ENCODE measurements around the gene SNX18. TPM values are rescaled to one million over a fixed set of nuclear protein-coding genes. Genes with fewer than 3 reads are reported as not detected.

The SNX18 gene
- total RNA-seq, 1 experiment from 2014 or later, result 16.0 TPM

DNA sequence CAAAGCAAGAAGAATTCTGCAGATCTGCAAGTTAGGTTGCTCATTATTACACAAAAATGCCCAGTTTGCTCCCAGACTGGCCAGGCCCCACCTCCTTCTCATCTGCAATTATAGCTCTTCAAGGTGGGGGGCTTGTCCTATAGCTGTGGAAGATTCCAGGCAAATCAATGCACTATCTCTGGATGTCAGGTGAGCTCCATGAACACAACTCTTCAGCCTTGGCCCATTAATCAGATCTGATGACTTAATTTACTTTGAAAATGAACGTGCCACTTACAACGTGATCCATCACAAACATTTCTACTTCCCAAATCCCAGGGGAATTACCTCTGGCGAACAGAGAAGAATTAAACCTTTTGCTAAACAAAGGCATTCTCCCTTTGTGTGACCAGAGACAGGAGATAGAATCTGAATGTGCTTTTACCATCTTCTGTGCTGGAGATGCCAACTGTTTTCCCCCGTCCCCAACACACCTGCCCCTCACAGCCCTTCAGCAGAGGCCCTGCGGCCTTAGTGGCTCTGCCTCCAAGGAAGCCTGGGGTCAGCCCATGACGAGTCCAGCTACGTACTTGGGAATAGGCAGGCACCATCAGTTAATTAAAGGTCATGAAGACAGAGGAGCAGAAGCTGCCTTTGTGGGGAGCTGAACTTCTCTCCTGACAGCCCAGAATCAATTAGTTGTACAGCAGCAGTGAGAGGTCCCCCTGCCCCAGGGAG, 60.5 kb downstream of the SNX18 start:
- intact Hi-C loops (cut with micrococcal nuclease), result no loop called here
- Histone ChIP-seq H4K20me1 (ENCODE audit: insufficient read depth) (no peaks in the 10 kb centered on the region), H3K4me2 (ENCODE audit: low read length) (no peak overlapping the region), H3K9me3 (ENCODE audit: control insufficient read depth in 1 of 2, insufficient read depth in 1 of 2, low read depth in 1 of 2, low read length in 2 of 2) (no peaks in the 10 kb centered on the region), H3K27me3 (ENCODE audit: insufficient read depth, low read length) (no peaks in the 10 kb centered on the region), H3K4me3 (replicated peaks in 1 of 2; ENCODE audit: low read depth in 1 of 2, low read length in 2 of 2) (no peak overlapping the region), H3K79me2 (ENCODE audit: insufficient read depth, low read length) (no peaks in the 10 kb centered on the region), H3K36me3 (ENCODE audit: control insufficient read depth in 1 of 2, insufficient read depth in 2 of 2, low read length in 2 of 2) (no peaks in the 10 kb centered on the region), H3K9ac (ENCODE audit: low read length) (no peak overlapping the region), H3K27ac (ENCODE audit: low read depth, low read length) (no peak overlapping the region), H2AFZ (ENCODE audit: low read depth, low read length, poor library complexity, severe bottlenecking) (no peak overlapping the region), H3K9me2 (ENCODE audit: insufficient read depth) (no peaks in the 10 kb centered on the region), H3K4me1 (ENCODE audit: control insufficient read depth in 1 of 2, insufficient read depth in 2 of 2, low read length in 2 of 2) (no peaks in the 10 kb centered on the region)
- CTCF ChIA-PET, result no interaction called here
- POLR2A ChIA-PET, result no interaction called here
- BruUV-seq (replicated peaks), result no TSS peak
- DNase-seq (ENCODE audit: low read depth, low spot score) (no peak), ATAC-seq (no peak)
- RAD21 ChIA-PET (ENCODE audit: low non-redundant PET in 1 of 2, low total read pairs in 2 of 2, uncharacterized antibody in 2 of 2, unreplicated experiment in 2 of 2), result no interaction called here
- no peak for TF ChIP-seq CTCF (IDR thresholded peaks at IDR 0.05 in 2 of 3, conservative IDR thresholded peaks at IDR 0.05 in 1 of 3; ENCODE audit: borderline replicate concordance in 1 of 3, insufficient read depth in 1 of 3, low read depth in 2 of 3, low read length in 2 of 3)

DNA sequence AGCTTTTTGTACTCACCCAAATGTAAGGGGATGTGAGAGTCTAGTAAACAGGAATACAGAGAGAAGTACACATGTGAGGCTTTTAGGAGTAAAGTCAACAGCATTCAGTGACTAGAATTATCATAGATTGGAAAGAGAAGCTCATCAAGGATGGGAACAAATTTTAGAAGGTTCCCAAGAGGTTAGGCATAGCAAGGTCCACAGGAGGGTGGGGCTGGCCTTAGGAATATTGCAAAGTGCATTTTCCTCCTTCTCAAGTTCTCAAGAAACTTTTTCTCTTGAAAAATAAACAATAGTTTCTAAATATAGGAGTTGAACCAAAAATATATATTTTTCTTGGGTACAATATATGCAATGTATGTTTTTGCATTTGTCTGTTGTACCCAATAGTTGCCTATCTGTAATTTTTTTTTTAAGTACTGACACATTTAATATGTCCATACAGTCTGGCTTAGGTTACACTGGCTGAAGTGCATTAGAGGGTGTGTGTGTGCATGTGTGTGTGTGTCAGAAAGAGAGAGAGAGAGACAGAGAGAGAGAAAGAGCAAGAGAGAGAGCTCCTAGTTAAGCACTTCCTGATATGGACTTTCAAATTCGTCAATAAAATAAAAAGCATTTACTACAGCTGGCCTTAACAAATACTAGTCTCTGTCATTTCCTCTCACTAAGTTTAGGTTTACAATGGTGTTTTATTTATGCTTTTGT, 62.2 kb downstream of the SNX18 start:
- Histone ChIP-seq H3K4me1 (ENCODE audit: control insufficient read depth in 1 of 2, insufficient read depth in 2 of 2, low read length in 2 of 2) (no peaks in the 10 kb centered on the region), H3K27ac (ENCODE audit: low read depth, low read length) (no peak overlapping the region), H3K27me3 (ENCODE audit: insufficient read depth, low read length) (no peaks in the 10 kb centered on the region), H3K4me2 (ENCODE audit: low read length) (no peak overlapping the region), H3K4me3 (replicated peaks in 1 of 2; ENCODE audit: low read depth in 1 of 2, low read length in 2 of 2) (no peak overlapping the region), H3K9me2 (ENCODE audit: insufficient read depth) (no peaks in the 10 kb centered on the region), H4K20me1 (ENCODE audit: insufficient read depth) (no peaks in the 10 kb centered on the region), H3K36me3 (ENCODE audit: control insufficient read depth in 1 of 2, insufficient read depth in 2 of 2, low read length in 2 of 2) (no peaks in the 10 kb centered on the region), H3K9ac (ENCODE audit: low read length) (no peak overlapping the region), H2AFZ (ENCODE audit: low read depth, low read length, poor library complexity, severe bottlenecking) (no peak overlapping the region), H3K79me2 (ENCODE audit: insufficient read depth, low read length) (no peaks in the 10 kb centered on the region), H3K9me3 (ENCODE audit: control insufficient read depth in 1 of 2, insufficient read depth in 1 of 2, low read depth in 1 of 2, low read length in 2 of 2) (no peaks in the 10 kb centered on the region)
- ATAC-seq (no peak), DNase-seq (ENCODE audit: low read depth, low spot score) (no peak)
- no TSS peak for BruUV-seq (replicated peaks)
- RAD21 ChIA-PET (ENCODE audit: low non-redundant PET in 1 of 2, low total read pairs in 2 of 2, uncharacterized antibody in 2 of 2, unreplicated experiment in 2 of 2), result no interaction called here
- POLR2A ChIA-PET, result no interaction called here
- intact Hi-C loops (cut with micrococcal nuclease), result no loop called here
- CTCF ChIA-PET, result no interaction called here
- TF ChIP-seq ZFX (IDR thresholded peaks at IDR 0.05), result no peak
- TF ChIP-seq RAD21 (IDR thresholded peaks at IDR 0.05; ENCODE audit: low read depth), result no peak
- no peak for TF ChIP-seq POLR2A (IDR thresholded peaks at IDR 0.05; ENCODE audit: borderline replicate concordance, extremely low read depth, insufficient read depth, insufficient read length)
- TF ChIP-seq CTCF (IDR thresholded peaks at IDR 0.05 in 2 of 3, conservative IDR thresholded peaks at IDR 0.05 in 1 of 3; ENCODE audit: borderline replicate concordance in 1 of 3, insufficient read depth in 1 of 3, low read depth in 2 of 3, low read length in 2 of 3), result no peak
- no peak for TF ChIP-seq REST (IDR thresholded peaks at IDR 0.05; ENCODE audit: low read depth)
- no peak for TF ChIP-seq ATF3 (IDR thresholded peaks at IDR 0.05)
- no peak for TF ChIP-seq SIN3A (IDR thresholded peaks at IDR 0.05; ENCODE audit: low read depth)
- TF ChIP-seq CEBPB (IDR thresholded peaks at IDR 0.05; ENCODE audit: low read depth), result no peak
- TF ChIP-seq ZNF274 (IDR thresholded peaks at IDR 0.05; ENCODE audit: low read depth, low read length), result no peak
- no peak for TF ChIP-seq ELF1 (IDR thresholded peaks at IDR 0.05; ENCODE audit: borderline replicate concordance, low read depth)
